Stimulated activated memory B cell treated with anti-CD40 and anti-IgM and Interleukin-4, amounts not matched to agents 10 μg/mL and 1 μg/mL and 100 μg/mL, for 72 hours (primary cell): ENCODE measurements around the gene WDR90.
A peak's percentile ranks its signal among the peaks of the same experiment; 100 is the strongest.
"Not testable (repeated sequence)": the region's sequence is repeated elsewhere in the genome, so short reads cannot be mapped to it uniquely, and the experiment has no call there.

Experiments
- ATAC-seq: fragments of 150-1000 bp; cut with Tn5 transposase; 2 replicates; pipeline ENCODE4 v1.10.0; 2021
- H3K27ac Mint-ChIP-seq: one replicate; pipeline ENCODE4 v1.8.0; 2022; ENCODE audit warnings: mild to moderate bottlenecking, mixed read lengths
- H3K27me3 Mint-ChIP-seq: one replicate; pipeline ENCODE4 v1.8.0; 2022; ENCODE audit warnings: mixed read lengths
- H3K36me3 Mint-ChIP-seq: one replicate; pipeline ENCODE4 v1.8.0; 2022; ENCODE audit warnings: mixed read lengths
- H3K4me1 Mint-ChIP-seq: one replicate; pipeline ENCODE4 v1.8.0; 2022; ENCODE audit warnings: mixed read lengths
- H3K4me3 Mint-ChIP-seq: one replicate; pipeline ENCODE4 v1.8.0; 2022; ENCODE audit warnings: mild to moderate bottlenecking, moderate library complexity, mixed read lengths
- H3K9me3 Mint-ChIP-seq: one replicate; pipeline ENCODE4 v1.8.0; 2022; ENCODE audit warnings: mixed read lengths

Gene WDR90

DNA sequence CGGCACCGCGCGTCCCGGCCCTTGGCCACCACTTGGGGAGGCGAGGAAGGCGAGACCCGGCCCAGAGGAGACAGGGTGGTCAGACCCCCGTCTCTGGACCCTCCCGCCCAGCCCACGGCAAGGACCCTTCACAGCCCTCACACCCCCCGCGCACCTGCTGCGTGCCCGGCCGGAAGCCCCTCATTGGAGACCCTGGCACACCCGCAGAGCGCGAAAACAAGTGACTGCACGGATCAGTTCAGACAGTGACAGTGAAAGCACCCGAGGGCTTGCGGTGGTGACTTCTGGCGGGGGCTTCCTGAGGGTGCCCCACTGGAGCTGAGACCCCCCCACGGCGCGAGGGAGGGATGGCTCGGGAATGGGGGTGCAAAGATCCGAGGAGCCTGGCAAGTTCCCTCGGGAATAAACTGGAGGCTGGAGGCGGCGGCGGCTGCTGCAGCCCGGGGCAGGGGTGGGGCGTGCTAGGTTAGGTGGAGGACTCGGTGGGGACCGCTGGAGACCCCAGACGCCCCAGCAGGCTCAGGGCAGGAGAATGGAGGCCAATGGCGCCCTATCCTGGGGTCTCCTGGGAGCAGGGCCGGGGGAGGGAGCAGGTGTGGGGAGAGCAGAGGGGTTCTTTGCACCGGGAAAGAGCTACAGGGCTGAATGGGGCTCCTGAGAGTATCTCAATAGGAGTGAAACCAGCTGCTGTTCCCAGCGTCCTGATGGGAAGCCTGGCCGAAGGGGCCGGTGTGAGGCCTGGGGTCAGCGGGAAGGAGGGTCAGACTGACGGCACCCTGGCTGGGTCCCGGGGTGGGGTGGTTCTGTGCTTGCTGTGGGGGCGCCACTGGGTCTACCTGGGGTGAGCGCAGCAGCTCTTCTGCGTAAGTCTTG is 57.3 kb downstream of the WDR90 start:
- ATAC-seq = no peak
- H3K4me3 Mint-ChIP-seq = peak overlapping the region; percentile 9
- H3K9me3 Mint-ChIP-seq = no peaks in the 10 kb centered on the region
- H3K4me1 Mint-ChIP-seq = peaks cover 12% of the 10 kb centered on the region
- no peak overlapping the region for H3K27ac Mint-ChIP-seq
- H3K27me3 Mint-ChIP-seq = peaks cover 90% of the 10 kb centered on the region
- no peaks in the 10 kb centered on the region for H3K36me3 Mint-ChIP-seq

DNA sequence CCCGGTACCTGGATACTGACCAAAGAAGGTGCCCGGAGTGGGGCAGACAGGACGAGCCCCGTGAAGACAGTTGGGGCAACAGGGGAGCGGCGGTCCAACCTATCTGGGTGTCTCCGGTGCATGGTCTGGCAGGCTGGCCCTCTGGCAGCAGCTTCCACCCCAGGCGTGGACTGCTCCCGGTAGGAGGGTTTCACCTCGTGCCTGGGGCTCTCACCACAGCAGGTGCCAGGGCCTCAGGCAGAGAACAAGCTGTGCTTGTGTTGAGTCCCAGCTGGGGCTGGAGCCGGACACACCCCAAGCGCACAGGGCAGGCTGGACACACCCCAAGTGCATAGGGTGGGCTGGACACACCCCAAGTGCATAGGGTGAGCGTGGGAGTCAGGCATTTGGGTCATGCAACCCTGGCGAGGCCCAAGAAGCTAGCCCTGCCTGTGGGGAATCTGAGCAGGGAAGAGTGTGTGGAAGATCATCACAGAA is 57.9 kb downstream of the WDR90 start:
- Mint-ChIP-seq H3K9me3 (no peaks in the 10 kb centered on the region), H3K36me3 (no peaks in the 10 kb centered on the region), H3K27ac (no peak overlapping the region), H3K27me3 (peaks cover 85% of the 10 kb centered on the region), H3K4me1 (peaks cover 10% of the 10 kb centered on the region), H3K4me3 (no peak overlapping the region)
- ATAC-seq = no peak

DNA sequence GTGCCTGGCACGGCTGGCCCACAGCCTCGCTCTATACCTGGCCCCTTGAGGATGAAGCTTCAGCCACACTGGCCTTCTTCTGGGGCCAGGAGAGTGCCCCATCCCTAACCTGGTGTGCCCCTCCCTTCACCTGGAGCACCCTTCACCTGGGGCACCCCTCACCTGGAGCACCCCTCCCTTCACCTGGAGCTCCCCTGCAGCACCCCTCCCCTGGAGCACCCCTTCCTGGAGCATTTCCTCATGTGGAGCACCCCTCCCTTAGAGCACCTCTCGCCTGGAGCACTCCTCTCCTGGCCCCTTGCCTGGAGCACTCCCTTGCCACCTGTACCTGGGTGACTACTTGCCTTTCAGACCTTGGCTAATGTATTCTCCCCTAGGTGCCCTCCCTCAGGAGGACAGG is 58.9 kb downstream of the WDR90 start:
- H3K27me3 Mint-ChIP-seq = peaks cover 76% of the 10 kb centered on the region
- no peaks in the 10 kb centered on the region for H3K36me3 Mint-ChIP-seq
- H3K4me3 Mint-ChIP-seq = no peak overlapping the region
- no peak for ATAC-seq
- H3K27ac Mint-ChIP-seq = no peak overlapping the region
- H3K4me1 Mint-ChIP-seq = peaks cover 6% of the 10 kb centered on the region
- H3K9me3 Mint-ChIP-seq = no peaks in the 10 kb centered on the region

DNA sequence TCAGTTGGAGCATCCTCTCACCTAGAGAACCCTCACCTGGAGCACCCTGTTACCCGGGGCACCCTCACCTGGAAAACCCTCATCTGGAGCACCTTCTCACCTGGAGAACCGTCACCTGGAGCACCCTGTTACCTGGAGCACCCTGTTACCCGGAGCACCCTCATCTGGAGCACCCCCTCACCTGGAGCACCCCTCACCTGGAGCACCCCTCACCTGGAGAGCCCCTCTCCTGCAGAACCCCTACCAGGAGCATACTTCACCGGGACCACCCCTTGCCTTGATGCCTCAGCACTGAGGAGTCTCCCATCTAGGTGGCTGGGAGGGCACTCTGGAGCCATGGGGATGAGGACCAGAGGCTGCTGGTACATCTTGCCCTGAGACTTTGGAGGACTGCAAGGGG is 59.8 kb downstream of the WDR90 start:
- H3K9me3 Mint-ChIP-seq = no peaks in the 10 kb centered on the region
- peaks cover 7% of the 10 kb centered on the region for H3K4me1 Mint-ChIP-seq
- no peak overlapping the region for H3K27ac Mint-ChIP-seq
- peaks cover 70% of the 10 kb centered on the region for H3K27me3 Mint-ChIP-seq
- ATAC-seq = no peak
- no peaks in the 10 kb centered on the region for H3K36me3 Mint-ChIP-seq
- H3K4me3 Mint-ChIP-seq = no peak overlapping the region

DNA sequence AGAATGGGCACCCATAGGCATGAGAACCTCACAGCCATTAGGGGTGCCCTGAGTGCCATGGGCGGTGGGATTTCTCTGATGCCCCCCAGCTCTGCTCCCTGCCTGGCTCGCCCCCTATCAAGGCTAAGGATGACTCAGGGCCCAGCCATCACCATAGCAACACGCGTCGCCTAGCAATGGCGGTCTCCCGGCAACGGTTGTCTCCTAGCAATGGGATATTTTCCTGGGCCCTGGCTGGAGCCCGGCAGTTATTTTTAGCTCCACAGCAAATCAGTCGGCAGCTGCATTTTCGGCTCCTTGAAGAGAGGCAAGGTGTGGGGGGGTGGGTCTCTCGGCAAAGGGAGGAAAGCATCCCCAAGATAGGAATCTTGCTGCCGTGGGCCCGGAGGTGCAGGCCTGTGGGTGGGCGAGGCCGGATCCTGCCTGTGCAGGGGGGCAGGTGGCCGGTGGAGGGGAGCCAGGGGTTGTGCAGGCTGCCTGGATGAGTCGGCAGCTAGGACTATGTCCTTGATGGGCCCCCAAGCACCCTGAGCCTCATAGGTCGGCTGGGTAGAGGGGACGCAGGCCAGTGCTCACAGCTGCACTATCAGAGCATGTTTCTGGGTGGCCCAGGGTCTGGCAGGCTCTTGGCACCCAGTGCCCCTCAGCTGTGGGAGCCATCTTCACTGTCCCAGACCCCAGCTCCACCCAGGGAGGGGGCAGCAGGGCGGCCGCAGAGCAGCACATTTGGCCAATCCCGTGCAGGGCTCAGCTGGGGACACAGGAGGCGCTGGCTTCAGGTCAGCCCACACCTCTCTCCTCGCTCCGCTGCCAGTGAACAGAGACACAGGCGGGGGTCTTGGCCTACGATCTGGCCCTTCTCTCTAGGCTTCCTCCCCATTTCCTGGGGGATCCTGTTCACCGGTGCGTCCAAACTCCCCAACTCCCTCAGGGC is 60.7 kb downstream of the WDR90 start:
- ATAC-seq = no peak
- H3K27me3 Mint-ChIP-seq = peaks cover 68% of the 10 kb centered on the region
- no peaks in the 10 kb centered on the region for H3K9me3 Mint-ChIP-seq
- H3K27ac Mint-ChIP-seq = no peak overlapping the region
- no peaks in the 10 kb centered on the region for H3K36me3 Mint-ChIP-seq
- H3K4me1 Mint-ChIP-seq = peaks cover 14% of the 10 kb centered on the region
- H3K4me3 Mint-ChIP-seq = no peak overlapping the region

DNA sequence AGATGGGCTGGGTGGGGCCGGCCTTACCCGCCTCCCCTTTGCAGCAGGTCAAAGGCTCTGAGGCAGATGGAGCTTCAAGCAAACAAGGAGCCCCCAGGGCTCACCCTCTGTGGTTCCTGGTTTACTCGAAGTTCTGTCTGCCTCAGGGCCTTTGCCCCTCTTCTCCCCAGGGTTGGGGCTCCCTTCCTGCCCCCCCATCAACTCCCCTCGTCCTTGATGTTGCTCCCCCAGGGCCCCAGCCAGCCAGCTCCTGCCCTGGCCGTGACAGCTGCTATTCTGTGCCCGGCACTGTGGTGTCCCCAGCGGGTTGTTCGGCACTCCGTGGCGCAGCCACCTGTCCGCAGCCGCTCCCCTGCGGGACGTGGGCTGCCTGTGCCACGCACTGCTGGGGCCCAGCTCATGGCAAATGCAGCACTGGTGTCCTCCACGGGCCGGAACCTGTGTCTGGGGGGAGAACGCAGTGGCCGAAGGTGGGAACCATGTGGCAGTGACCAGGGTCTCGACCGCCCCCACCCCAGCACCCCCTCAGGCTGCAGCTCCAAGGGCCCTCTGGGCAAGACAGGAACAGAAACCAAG is 61.4 kb downstream of the WDR90 start:
- H3K4me3 Mint-ChIP-seq = no peak overlapping the region
- no peak overlapping the region for H3K27ac Mint-ChIP-seq
- no peak for ATAC-seq
- H3K4me1 Mint-ChIP-seq = peaks cover 14% of the 10 kb centered on the region
- H3K36me3 Mint-ChIP-seq = no peaks in the 10 kb centered on the region
- H3K27me3 Mint-ChIP-seq = peaks cover 68% of the 10 kb centered on the region
- no peaks in the 10 kb centered on the region for H3K9me3 Mint-ChIP-seq

DNA sequence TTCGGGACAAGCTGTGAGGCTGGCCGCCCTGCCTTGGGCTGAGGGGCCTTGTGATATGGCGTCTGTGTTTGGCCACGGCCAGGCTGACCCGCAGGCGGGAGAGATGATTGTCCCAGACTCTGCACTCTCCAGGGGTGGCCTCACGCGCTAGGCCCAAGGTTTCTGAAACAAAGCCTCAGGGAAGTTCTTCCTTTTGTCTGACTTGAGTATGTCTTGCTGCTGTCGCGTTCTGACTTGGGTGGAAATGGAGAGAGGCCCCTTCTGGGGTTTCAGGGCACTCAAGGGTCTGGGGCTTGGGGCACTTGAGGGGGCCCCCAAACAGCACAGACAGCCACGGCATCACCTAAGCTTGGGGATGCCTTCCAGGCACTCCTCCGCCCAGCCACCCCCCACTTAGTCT is 61.9 kb downstream of the WDR90 start:
- Mint-ChIP-seq H3K27me3 (peaks cover 68% of the 10 kb centered on the region), H3K27ac (no peak overlapping the region), H3K36me3 (no peaks in the 10 kb centered on the region), H3K9me3 (no peaks in the 10 kb centered on the region), H3K4me1 (peaks cover 16% of the 10 kb centered on the region), H3K4me3 (no peak overlapping the region)
- no peak for ATAC-seq

DNA sequence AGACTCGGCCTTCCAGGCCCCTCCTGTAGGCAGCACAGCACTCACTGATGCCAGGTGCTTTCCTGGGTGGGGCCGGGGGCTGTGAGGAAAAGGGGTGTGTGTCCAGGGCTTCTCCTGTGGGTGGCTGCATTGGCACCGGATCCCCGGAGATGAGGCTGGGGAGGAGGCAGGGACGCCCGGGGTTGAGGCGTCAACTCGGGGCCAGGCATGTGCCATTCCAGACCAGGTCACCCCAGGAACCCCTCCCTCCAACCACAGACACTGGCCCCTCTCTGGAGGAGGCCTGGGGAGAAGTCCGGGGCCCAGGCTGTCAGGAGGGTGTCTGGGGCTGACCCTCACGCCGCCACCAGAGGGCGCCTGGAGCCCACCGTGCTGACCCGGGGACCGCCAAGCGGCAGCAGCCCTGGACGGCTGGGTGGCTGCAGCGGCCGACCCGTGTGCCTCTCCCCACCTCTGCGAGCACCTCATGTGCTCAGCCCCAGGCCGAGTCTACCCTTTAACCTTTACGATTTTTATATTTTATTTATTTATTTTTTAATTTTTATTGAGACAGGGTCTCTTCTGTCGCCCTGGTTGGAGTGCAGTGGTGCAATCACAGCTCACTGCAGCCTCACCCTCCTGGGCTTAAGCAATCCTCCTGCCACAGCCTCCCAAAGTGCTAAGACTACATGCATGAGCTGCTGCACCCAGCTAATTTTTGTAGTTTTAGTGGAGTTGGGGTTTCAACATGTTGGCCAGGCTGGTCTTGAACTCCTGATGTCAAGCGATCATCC is 62.6 kb downstream of the WDR90 start:
- no peak overlapping the region for H3K4me3 Mint-ChIP-seq
- no peaks in the 10 kb centered on the region for H3K9me3 Mint-ChIP-seq

DNA sequence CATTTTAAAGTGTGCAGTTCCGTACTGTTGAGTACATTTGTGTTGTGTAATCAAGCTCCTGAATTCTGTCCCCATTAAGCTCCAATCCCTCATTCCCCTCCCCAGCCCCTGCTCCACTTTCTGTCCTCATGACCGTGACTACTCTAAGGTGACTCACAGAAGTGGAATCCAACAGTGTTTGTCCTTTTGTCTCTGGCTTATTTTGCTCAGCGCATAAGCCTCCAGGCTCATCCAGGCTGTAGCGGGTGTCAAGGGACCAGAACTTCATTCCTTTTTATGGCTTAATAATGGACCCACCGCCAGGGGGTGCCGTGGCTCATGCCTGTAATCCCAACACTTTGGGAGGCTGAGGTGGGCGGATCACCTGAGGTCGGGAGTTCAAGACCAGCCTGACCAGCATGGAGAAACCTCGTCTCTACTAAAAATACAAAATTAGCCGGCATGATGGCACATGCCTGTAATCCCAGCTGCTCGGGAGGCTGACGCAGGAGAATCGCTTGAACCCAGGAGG is 63.6 kb downstream of the WDR90 start:
- H3K27ac Mint-ChIP-seq, H3K9me3 Mint-ChIP-seq, ATAC-seq, H3K4me3 Mint-ChIP-seq, H3K36me3 Mint-ChIP-seq: not testable (repeated sequence)
- Mint-ChIP-seq H3K4me1 (peaks cover 16% of the 10 kb centered on the region), H3K27me3 (peaks cover 58% of the 10 kb centered on the region)

More for the DNA sequence above, 62.6 kb downstream of the WDR90 start:
- ATAC-seq = peak; percentile 72
- Mint-ChIP-seq H3K4me1 (peaks cover 16% of the 10 kb centered on the region), H3K27ac (no peak overlapping the region), H3K36me3 (no peaks in the 10 kb centered on the region), H3K27me3 (peaks cover 68% of the 10 kb centered on the region)

DNA sequence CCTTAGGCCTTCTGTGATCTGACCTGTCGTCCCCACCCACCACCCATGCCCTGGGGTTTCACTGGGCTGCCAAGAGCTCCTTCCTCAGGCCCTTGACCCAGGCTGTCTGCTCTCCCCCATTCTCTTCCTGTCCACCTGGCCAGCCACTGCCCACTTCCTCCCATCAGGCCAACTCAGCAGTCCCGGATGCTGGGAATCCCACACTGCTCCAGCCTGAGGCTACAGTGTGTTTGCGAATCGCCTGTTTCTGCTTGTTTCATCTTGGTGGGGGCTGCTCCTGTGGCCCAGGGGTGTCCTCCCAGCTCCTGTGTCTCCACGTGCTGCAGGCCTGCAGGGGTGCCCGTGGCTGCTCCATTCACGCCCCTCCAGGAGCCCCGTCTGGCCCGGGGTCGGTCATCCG is 64.9 kb downstream of the WDR90 start:
- H3K4me3 Mint-ChIP-seq = no peak overlapping the region
- ATAC-seq = no peak
- H3K27ac Mint-ChIP-seq = no peak overlapping the region
- no peaks in the 10 kb centered on the region for H3K36me3 Mint-ChIP-seq
- H3K4me1 Mint-ChIP-seq = peaks cover 19% of the 10 kb centered on the region
- H3K27me3 Mint-ChIP-seq = peaks cover 46% of the 10 kb centered on the region
- H3K9me3 Mint-ChIP-seq = no peaks in the 10 kb centered on the region

DNA sequence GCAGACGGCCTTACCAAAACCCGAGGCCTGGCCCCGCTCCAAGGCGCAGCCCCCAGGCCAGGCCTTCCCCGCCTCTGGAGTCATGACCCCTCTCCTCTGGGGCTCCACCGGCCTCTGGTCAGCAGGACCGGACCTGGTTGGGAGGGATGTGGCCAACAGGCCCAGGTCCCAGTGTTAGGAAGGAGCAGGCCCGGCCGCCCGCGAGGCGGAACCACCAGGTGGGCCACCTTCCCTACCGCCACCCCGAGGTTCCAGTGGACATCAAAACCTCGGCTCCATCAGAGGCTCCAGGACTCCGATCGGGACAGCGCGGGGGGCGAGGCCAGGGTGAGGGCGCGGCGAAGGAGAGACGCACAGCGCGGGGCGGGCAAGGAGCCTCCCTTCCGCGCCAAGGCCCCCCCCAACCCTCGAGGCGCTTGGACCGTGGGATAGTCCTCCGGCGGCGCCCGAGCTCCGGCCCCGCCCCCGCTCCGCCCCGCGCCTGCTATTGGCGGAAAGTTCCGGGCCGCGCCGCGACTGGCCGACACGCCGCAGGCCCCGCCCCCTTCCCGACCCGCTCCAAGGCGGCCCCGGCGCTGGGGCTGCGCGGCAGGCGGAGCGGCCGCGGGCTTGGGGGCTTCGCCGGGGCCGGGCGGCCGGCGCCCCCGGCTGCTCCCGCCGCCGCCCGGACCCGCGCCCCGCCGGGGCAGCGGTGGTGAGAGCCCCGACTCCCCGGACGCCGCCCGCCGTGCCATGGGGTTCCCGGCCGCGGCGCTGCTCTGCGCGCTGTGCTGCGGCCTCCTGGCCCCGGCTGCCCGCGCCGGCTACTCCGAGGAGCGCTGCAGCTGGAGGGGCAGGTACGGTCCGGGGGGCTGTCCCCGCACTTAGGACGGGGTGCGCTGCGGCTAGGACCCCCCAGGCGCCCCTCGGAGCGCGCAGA is 65.7 kb downstream of the WDR90 start, which contains the start of gene METRN:
Gene METRN (plus strand): TSS at position 561 of the 919 bp plus-strand sequence. CDS start 172 bp downstream, at position 733.
- peak within 1 kb of the TSS; percentile 39 for H3K4me3 Mint-ChIP-seq
- H3K27me3 Mint-ChIP-seq = peaks cover 38% of the 10 kb centered on the region
- no peaks in the 10 kb centered on the region for H3K36me3 Mint-ChIP-seq
- H3K9me3 Mint-ChIP-seq = no peaks in the 10 kb centered on the region
- peaks cover 26% of the 10 kb centered on the region for H3K4me1 Mint-ChIP-seq
- peak; percentile 93 for ATAC-seq
- no peak within 1 kb of the TSS for H3K27ac Mint-ChIP-seq

DNA sequence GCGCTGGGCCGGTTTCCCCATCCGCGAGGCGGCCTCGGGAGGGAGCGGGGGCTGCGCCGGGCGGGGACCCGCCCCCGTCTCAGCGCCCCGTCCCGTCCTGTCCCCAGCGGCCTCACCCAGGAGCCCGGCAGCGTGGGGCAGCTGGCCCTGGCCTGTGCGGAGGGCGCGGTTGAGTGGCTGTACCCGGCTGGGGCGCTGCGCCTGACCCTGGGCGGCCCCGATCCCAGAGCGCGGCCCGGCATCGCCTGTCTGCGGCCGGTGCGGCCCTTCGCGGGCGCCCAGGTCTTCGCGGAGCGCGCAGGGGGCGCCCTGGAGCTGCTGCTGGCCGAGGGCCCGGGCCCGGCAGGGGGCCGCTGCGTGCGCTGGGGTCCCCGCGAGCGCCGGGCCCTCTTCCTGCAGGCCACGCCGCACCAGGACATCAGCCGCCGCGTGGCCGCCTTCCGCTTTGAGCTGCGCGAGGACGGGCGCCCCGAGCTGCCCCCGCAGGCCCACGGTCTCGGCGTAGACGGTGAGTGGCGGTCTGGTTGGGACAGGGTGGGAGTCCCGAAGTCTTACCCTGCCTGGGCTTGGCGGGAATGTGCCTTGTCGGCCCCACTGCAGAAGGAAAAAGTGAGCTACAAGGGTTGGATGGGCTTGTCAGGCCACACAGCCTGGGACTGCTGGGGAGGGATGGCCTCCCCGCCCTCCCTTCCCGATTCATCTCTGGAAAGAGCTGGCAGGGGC is 66.5 kb downstream of the WDR90 start:
- Mint-ChIP-seq H3K4me3 (no peak overlapping the region), H3K4me1 (peaks cover 34% of the 10 kb centered on the region), H3K9me3 (no peaks in the 10 kb centered on the region), H3K36me3 (no peaks in the 10 kb centered on the region), H3K27ac (no peak overlapping the region), H3K27me3 (peaks cover 30% of the 10 kb centered on the region)
- ATAC-seq = peak; percentile 22

DNA sequence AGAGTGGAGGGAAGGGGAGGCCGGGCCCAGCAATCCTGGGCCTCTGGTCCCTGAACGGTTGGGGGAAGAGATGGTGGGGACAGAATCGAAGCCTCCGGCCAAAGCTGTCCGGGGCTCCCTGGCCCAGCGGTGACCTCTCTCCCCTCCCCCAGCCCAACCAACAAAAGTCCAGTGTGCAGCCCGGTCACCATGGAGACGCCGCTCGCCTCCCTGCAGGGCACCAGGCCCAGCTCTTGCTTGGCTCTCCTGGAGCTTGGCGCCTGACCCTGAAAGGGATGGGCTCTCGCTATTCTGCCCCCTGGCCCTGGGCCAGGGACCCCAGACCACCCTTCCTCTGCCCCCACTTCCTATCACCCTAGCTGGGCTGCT is 67.0 kb downstream of the WDR90 start:
- Mint-ChIP-seq H3K36me3 (no peaks in the 10 kb centered on the region), H3K9me3 (no peaks in the 10 kb centered on the region), H3K4me3 (peak overlapping the region; percentile 54), H3K4me1 (peaks cover 35% of the 10 kb centered on the region), H3K27me3 (peaks cover 25% of the 10 kb centered on the region), H3K27ac (no peak overlapping the region)
- ATAC-seq = no peak
